Measurements from ENCODE around the gene BAK1. TPM values are rescaled to one million over a fixed set of nuclear protein-coding genes. Genes with fewer than 3 reads are reported as not detected.
A peak's percentile ranks its signal among the peaks of the same experiment; 100 is the strongest.

BAK1 gene
- total RNA-seq, 5 donors from 2014 or later (not counting 1 experiment from before 2014, with no cell fraction given) = 22.9 to 31.6 (median 27.9) TPM

GRCh38 chr6:33575211-33575610 lies 4.9 kb downstream of the BAK1 start:
- POLR2A ChIA-PET = no interaction called here

GRCh38 chr6:33571637-33572316 lies 8.3 kb downstream of the BAK1 start:
- Histone ChIP-seq H3K27me3 (replicated peaks in 1 of 2; ENCODE audit: control insufficient read depth in 2 of 2, extremely low read depth in 1 of 2, insufficient read depth in 2 of 2, low read length in 1 of 2) (no peaks in the 10 kb centered on the region), H3K27ac (ENCODE audit: low read length) (peak overlapping the region; percentile 99), H3K36me3 (ENCODE audit: control insufficient read depth in 2 of 2, extremely low read depth in 1 of 2, insufficient read depth in 1 of 2, low read length in 1 of 2) (peaks cover 10 to 36% of the 10 kb centered on the region in 2 donors), H3K9me3 (no peaks in the 10 kb centered on the region), H3K4me1 (ENCODE audit: control insufficient read depth in 1 of 2, extremely low read depth in 1 of 2, insufficient read depth in 2 of 2, low read length in 2 of 2) (peaks cover 8 to 39% of the 10 kb centered on the region in 2 experiments), H3K4me3 (ENCODE audit: control insufficient read depth in 1 of 2, extremely low read depth in 1 of 2, low read length in 1 of 2) (peak overlapping the region; percentile 65 to 81)
- peak overlapping the region; percentile 86 to 93 (median 92) for H3K4me3 Mint-ChIP-seq
- 49% methylated on average over 3 of the region's 11 CpGs for WGBS (ENCODE audit: insufficient coverage)
- DNase-seq (no peak), ATAC-seq (replicated peaks in 1 of 4) (no peak)
- no peaks in the 10 kb centered on the region for H3K9me3 Mint-ChIP-seq
- peak overlapping the region; percentile 100 for H3K27ac Mint-ChIP-seq
- ChIA-PET POLR2A (interaction anchor here in 1 of 2 donors (0.6 kb wide), 1 partner anchor 23 kb away, joined by 5 read pairs; no protein-coding TSS in a partner anchor), CTCF (no interaction called here)
- peaks cover 21 to 42% (median 33%) of the 10 kb centered on the region in 3 donors for H3K4me1 Mint-ChIP-seq
- peaks cover 22% of the 10 kb centered on the region for H3K36me3 Mint-ChIP-seq
- no peaks in the 10 kb centered on the region for H3K27me3 Mint-ChIP-seq

More at GRCh38 chr6:33575211-33575610, 4.9 kb downstream of the BAK1 start:
- CTCF ChIA-PET = no interaction called here
- peak overlapping the region; percentile 27 to 31 for H3K27ac Mint-ChIP-seq
- peaks cover 13 to 45% of the 10 kb centered on the region in 2 donors for H3K36me3 ChIP-seq (ENCODE audit: control insufficient read depth in 2 of 2, extremely low read depth in 1 of 2, insufficient read depth in 1 of 2, low read length in 1 of 2)
- WGBS (ENCODE audit: insufficient coverage) = 100% methylated on average over 1 of the region's 8 CpGs
- H3K4me3 ChIP-seq (ENCODE audit: control insufficient read depth in 1 of 2, extremely low read depth in 1 of 2, low read length in 1 of 2) = no peak overlapping the region
- DNase-seq = no peak
- no peaks in the 10 kb centered on the region for H3K27me3 ChIP-seq (replicated peaks in 1 of 2; ENCODE audit: control insufficient read depth in 2 of 2, extremely low read depth in 1 of 2, insufficient read depth in 2 of 2, low read length in 1 of 2)
- H3K4me1 Mint-ChIP-seq = peaks cover 43 to 56% (median 43%) of the 10 kb centered on the region in 3 donors
- peaks cover 25% of the 10 kb centered on the region for H3K36me3 Mint-ChIP-seq
- no peaks in the 10 kb centered on the region for H3K9me3 ChIP-seq
- no peaks in the 10 kb centered on the region for H3K9me3 Mint-ChIP-seq
- ATAC-seq (replicated peaks in 1 of 4) = no peak
- no peak overlapping the region for H3K4me3 Mint-ChIP-seq
- H3K4me1 ChIP-seq (ENCODE audit: control insufficient read depth in 1 of 2, extremely low read depth in 1 of 2, insufficient read depth in 2 of 2, low read length in 2 of 2) = peaks cover 19 to 64% of the 10 kb centered on the region in 2 experiments
- peak overlapping the region; percentile 7 for H3K27ac ChIP-seq (ENCODE audit: low read length)
- H3K27me3 Mint-ChIP-seq = no peaks in the 10 kb centered on the region

- WGBS (ENCODE audit: insufficient coverage) = 0% methylated on average over 25 of the region's 44 CpGs
- H3K4me1 Mint-ChIP-seq = peaks cover 21 to 39% (median 31%) of the 10 kb centered on the region in 3 donors
- peak; percentile 88 to 94 (median 92) for ATAC-seq (replicated peaks in 1 of 4)
- H3K36me3 Mint-ChIP-seq = peaks cover 20% of the 10 kb centered on the region
- no peaks in the 10 kb centered on the region for H3K9me3 Mint-ChIP-seq
- H3K36me3 ChIP-seq (ENCODE audit: control insufficient read depth in 2 of 2, extremely low read depth in 1 of 2, insufficient read depth in 1 of 2, low read length in 1 of 2) = peaks cover 10 to 32% of the 10 kb centered on the region in 2 donors
- no peaks in the 10 kb centered on the region for H3K27me3 ChIP-seq (replicated peaks in 1 of 2; ENCODE audit: control insufficient read depth in 2 of 2, extremely low read depth in 1 of 2, insufficient read depth in 2 of 2, low read length in 1 of 2)
- peak overlapping the region; percentile 65 to 81 for H3K4me3 ChIP-seq (ENCODE audit: control insufficient read depth in 1 of 2, extremely low read depth in 1 of 2, low read length in 1 of 2)
- CTCF ChIA-PET = interaction anchor here in 1 of 2 donors (0.6 to 1.6 kb wide), 10 partner anchors 8 to 180 kb away, joined by 3 to 8 read pairs (median 4); partner anchors contain the start of genes BAK1 and ZBTB9
- no peaks in the 10 kb centered on the region for H3K27me3 Mint-ChIP-seq
- peak overlapping the region; percentile 100 for H3K27ac Mint-ChIP-seq
- H3K4me3 Mint-ChIP-seq = peak overlapping the region; percentile 86 to 93 (median 92)
- peaks cover 8 to 36% of the 10 kb centered on the region in 2 experiments for H3K4me1 ChIP-seq (ENCODE audit: control insufficient read depth in 1 of 2, extremely low read depth in 1 of 2, insufficient read depth in 2 of 2, low read length in 2 of 2)
- peak; percentile 75 to 97 (median 94) for DNase-seq
- no peaks in the 10 kb centered on the region for H3K9me3 ChIP-seq
- peak overlapping the region; percentile 99 for H3K27ac ChIP-seq (ENCODE audit: low read length)
- POLR2A ChIA-PET = interaction anchor here (0.5 to 1.2 kb wide), 8 partner anchors 9 to 152 kb away, joined by 3 to 7 read pairs (median 4); partner anchors contain the start of genes BAK1 (in 1 of the 2), ITPR3 (in 1 of the 2) and ZBTB9 (in 1 of the 2)
Observed at GRCh38 chr6:33570806-33571636, 9.1 kb downstream of the BAK1 start.

- ATAC-seq (replicated peaks in 1 of 4) = no peak
- Histone ChIP-seq H3K27me3 (replicated peaks in 1 of 2; ENCODE audit: control insufficient read depth in 2 of 2, extremely low read depth in 1 of 2, insufficient read depth in 2 of 2, low read length in 1 of 2) (no peaks in the 10 kb centered on the region), H3K9me3 (no peaks in the 10 kb centered on the region), H3K4me1 (ENCODE audit: control insufficient read depth in 1 of 2, extremely low read depth in 1 of 2, insufficient read depth in 2 of 2, low read length in 2 of 2) (peaks cover 8 to 28% of the 10 kb centered on the region in 2 experiments), H3K27ac (ENCODE audit: low read length) (peak overlapping the region; percentile 2), H3K4me3 (ENCODE audit: control insufficient read depth in 1 of 2, extremely low read depth in 1 of 2, low read length in 1 of 2) (no peak overlapping the region), H3K36me3 (ENCODE audit: control insufficient read depth in 2 of 2, extremely low read depth in 1 of 2, insufficient read depth in 1 of 2, low read length in 1 of 2) (peaks cover 0 to 13% of the 10 kb centered on the region in 2 donors)
- Mint-ChIP-seq H3K4me3 (peak overlapping the region in 1 of 3 donors; percentile 28), H3K27ac (peak overlapping the region; percentile 84 to 100), H3K9me3 (no peaks in the 10 kb centered on the region), H3K36me3 (peaks cover 7% of the 10 kb centered on the region), H3K27me3 (no peaks in the 10 kb centered on the region), H3K4me1 (peaks cover 21 to 32% (median 31%) of the 10 kb centered on the region in 3 donors)
- DNase-seq = no peak
- 100% methylated on average over 1 of the region's 6 CpGs for WGBS (ENCODE audit: insufficient coverage)
- CTCF ChIA-PET = interaction anchor here (0.5 to 0.7 kb wide), 6 partner anchors 11 to 1053 kb away, joined by 3 to 7 read pairs (median 3); partner anchors contain the start of gene BAK1 (in 1 of the 2)
- POLR2A ChIA-PET = interaction anchor here in 1 of 2 donors (0.6 kb wide), 1 partner anchor 259 kb away, joined by 10 read pairs; no protein-coding TSS in a partner anchor
Observed at GRCh38 chr6:33568826-33569570, 11.1 kb downstream of the BAK1 start.

GRCh38 chr6:33567836-33568235 lies 12.2 kb downstream of the BAK1 start:
- Mint-ChIP-seq H3K4me3 (no peak overlapping the region), H3K4me1 (peaks cover 21 to 32% (median 31%) of the 10 kb centered on the region in 3 donors), H3K9me3 (no peaks in the 10 kb centered on the region), H3K27ac (no peak overlapping the region), H3K36me3 (peaks cover 3% of the 10 kb centered on the region), H3K27me3 (no peaks in the 10 kb centered on the region)
- no peaks in the 10 kb centered on the region for H3K27me3 ChIP-seq (replicated peaks in 1 of 2; ENCODE audit: control insufficient read depth in 2 of 2, extremely low read depth in 1 of 2, insufficient read depth in 2 of 2, low read length in 1 of 2)
- POLR2A ChIA-PET = no interaction called here
- CTCF ChIA-PET = interaction anchor here in 1 of 2 donors (0.5 kb wide), 1 partner anchor 1103 kb away, joined by 6 read pairs; no protein-coding TSS in a partner anchor
- H3K4me3 ChIP-seq (ENCODE audit: control insufficient read depth in 1 of 2, extremely low read depth in 1 of 2, low read length in 1 of 2) = no peak overlapping the region
- no peak overlapping the region for H3K27ac ChIP-seq (ENCODE audit: low read length)
- DNase-seq (no peak), ATAC-seq (replicated peaks in 1 of 4) (no peak)
- WGBS (ENCODE audit: insufficient coverage) = 95% methylated on average over 4 of the region's 8 CpGs
- no peaks in the 10 kb centered on the region for H3K9me3 ChIP-seq
- peaks cover 8 to 26% of the 10 kb centered on the region in 2 experiments for H3K4me1 ChIP-seq (ENCODE audit: control insufficient read depth in 1 of 2, extremely low read depth in 1 of 2, insufficient read depth in 2 of 2, low read length in 2 of 2)
- H3K36me3 ChIP-seq (ENCODE audit: control insufficient read depth in 2 of 2, extremely low read depth in 1 of 2, insufficient read depth in 1 of 2, low read length in 1 of 2) = peaks cover 0 to 6% of the 10 kb centered on the region in 2 donors
